GM08714 (cell line): Measurements from ENCODE around the gene COPE.

Experiments used
- H3K4me3 ChIP-seq: fragments of 200-500 bp; sonication (Bioruptor generic); 2 replicates; pipeline ENCODE4 v1.5.1; 2014; ENCODE audit warnings: mild to moderate bottlenecking, low read length, inconsistent platforms
- ZNF274 ChIP-seq: IDR thresholded peaks from 2 replicates; pipeline ENCODE4 v1.6.1; 2012; ENCODE audit warnings: mild to moderate bottlenecking, low read depth, low read length

COPE gene

GRCh38 chr19:18948075-18948975 lies 29.1 kb upstream of the COPE start:
- TF ChIP-seq ZNF274, result no peak
- H3K4me3 ChIP-seq, result no peak overlapping the region

DNA sequence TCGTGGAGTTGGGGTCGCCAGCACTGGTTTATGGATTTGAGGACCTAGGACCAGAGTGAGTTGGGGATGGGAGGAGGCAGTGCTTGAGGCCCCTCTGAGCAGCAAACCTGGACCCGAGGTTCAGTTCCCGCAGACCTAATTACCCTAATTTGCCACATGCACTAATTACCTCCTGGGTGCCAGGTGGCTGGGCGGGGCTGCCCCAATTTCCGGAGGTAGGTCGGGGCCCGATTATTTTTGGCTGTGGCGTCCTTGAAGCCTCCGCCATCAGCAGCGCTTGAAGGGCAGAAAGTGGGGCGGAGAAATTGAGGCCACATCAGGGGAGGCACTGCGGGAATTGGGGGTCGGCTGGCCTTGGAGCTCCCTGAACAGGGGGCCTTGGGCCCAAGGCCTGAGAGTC lies 27.7 kb upstream of the COPE start:
- no peak overlapping the region for H3K4me3 ChIP-seq
- TF ChIP-seq ZNF274, result no peak

GRCh38 chr19:18946335-18946734 lies 27.1 kb upstream of the COPE start:
- TF ChIP-seq ZNF274, result no peak
- H3K4me3 ChIP-seq, result no peak overlapping the region

DNA sequence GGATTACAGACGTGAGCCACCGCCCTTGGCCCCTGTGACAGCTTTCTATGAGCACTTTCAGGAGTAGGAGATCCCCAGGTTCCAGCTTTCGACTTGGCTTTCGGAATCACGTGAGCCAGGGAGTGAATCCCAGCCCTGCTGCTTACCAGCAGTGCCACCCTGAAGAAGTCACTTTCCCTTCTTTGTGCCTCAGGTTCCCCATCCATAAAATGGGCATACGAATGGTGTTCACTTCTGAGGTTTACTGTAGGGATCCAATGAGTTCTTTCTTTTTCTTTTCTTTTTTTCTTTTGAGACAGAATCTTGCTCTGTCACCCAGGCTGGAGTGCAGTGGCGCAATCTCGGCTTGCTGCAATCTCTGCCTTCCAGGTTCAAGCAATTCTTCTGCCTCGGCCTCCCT lies 26.1 kb upstream of the COPE start:
- no peak for TF ChIP-seq ZNF274
- no peak overlapping the region for H3K4me3 ChIP-seq

GRCh38 chr19:18943465-18943864 lies 24.3 kb upstream of the COPE start:
- TF ChIP-seq ZNF274, result no peak
- H3K4me3 ChIP-seq, result no peak overlapping the region

GRCh38 chr19:18942692-18943091 lies 23.5 kb upstream of the COPE start:
- H3K4me3 ChIP-seq, result no peak overlapping the region
- no peak for TF ChIP-seq ZNF274

DNA sequence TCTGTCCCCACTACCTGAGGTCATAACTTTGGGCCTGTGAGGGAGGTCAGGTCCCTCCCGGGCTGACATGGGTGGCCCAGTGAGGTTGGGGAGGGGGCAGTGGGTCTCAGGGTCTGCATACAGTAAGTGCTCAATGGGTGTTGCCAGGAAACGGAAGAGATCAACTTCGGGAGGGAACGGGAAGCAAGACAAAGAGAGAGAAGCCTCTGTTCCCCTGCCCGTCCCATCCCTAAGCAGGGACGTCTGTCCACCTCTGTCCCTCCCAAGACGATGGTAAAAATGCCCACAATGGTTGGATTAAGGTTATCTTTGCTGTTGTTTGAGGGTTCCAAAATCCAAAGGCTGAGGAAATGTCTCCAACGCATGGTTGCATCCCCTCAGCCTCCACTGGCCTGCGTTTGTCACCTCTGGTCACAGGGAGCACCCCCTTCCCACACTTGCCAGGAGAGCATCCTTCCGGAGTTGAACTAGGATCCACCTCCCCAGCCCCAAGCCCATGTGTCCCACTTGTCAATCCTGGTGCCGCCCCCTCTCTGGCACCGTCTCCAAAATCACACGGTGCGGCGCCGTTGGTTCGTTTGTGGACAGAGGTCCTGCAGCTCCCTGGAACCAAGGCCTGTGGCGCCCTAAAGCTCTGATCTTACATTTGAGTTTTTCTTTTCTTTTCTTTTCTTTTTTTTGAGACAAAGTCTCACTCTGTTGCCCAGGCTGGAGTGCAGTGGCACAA lies 22.6 kb upstream of the COPE start:
- no peak for TF ChIP-seq ZNF274
- no peak overlapping the region for H3K4me3 ChIP-seq

DNA sequence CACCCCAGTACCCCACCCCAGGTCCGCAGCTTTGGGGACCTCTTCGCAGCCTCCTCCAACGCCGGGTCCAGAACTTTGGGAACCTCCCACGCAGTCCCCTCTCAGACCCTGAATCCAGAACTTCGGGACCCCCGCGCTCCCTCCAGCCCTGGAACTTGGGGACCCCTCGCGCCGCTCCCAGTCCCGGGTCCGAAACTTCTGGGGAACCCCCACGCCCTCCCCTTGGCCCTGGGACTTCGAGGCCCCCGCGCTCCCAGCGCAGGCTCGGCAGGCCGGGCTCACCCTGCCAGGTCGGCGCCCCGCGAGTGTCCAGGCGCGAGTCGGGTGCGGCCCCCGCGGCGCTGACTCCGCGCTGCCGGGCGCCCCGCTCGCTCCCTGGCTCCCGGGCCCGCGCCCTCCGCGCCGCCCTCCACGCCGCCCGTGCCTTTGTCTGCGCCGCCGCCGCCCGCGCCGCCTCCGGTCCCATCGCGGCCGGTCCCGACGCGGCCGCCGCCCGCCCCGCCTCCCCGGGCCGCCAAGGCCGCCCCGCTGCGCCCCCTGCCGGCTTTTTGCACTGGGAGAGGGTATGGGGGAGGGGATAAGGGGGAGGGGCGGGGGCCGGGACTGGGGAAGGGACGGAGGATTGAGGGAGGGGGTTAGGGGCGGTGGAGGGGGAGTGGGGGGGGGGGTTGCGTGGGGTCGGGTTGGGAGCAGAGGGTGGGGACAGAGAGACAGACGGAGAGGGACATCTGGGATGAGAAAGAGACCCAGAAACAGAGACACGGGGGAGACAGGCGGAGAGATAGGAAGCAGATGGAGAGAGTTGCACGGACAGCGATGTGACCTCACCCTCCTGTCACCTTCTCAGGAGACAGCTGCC lies 21.8 kb upstream of the COPE start, which contains the start of gene HOMER3:
Gene HOMER3, minus strand, starts transcription at position 449 of the 859 bp plus-strand sequence. CDS start 2,235 bp downstream, outside the sequence.
- peak within 1 kb of the TSS; percentile 32 for H3K4me3 ChIP-seq
- no peak for TF ChIP-seq ZNF274

DNA sequence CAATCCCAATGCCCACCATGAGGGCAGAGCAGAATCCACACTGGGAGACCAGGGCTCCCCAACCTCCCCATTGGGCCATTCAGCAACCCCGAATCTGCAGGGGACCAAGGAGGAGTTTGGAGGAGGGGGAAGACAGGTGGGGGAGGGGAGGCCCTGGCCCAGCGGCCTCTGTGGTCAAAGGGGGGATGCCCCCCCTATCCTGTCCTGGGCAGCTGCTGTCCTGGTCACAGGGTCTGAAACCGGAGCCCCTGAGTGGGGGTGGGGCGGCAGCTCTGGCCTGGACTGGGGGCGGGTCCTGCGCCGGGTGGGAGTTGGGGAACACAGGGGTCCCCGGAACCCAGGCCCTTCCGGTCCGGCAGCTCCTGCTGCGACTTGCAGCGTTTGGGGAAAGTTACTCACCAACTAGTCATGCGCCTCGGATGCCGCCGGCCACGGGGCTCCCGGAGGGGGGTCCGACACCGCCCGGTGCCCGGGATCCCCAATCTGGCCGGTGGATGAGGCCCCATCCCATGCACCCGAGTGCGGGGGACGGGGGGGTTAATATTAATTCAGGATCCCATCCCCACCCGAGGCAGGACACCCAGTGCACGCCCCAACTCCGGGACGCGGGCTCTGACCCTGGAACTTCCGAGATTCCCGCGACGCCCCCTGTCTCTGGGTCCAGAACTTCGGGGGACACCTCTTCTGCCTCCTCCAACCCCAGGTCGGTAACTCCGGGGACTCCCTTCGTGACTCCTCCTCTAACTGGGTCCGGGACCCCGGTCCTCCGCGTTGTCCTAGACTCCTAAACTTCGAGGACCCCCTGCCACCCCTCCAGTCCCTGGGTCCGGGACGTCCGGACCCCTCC lies 21.0 kb upstream of the COPE start:
- TF ChIP-seq ZNF274, result no peak

GRCh38 chr19:18939163-18939562 lies 20.0 kb upstream of the COPE start:
- no peak for TF ChIP-seq ZNF274
- no peak overlapping the region for H3K4me3 ChIP-seq

More for the DNA sequence above, 21.0 kb upstream of the COPE start:
- peak overlapping the region; percentile 32; the same call in 1 of the 2 replicates for H3K4me3 ChIP-seq

DNA sequence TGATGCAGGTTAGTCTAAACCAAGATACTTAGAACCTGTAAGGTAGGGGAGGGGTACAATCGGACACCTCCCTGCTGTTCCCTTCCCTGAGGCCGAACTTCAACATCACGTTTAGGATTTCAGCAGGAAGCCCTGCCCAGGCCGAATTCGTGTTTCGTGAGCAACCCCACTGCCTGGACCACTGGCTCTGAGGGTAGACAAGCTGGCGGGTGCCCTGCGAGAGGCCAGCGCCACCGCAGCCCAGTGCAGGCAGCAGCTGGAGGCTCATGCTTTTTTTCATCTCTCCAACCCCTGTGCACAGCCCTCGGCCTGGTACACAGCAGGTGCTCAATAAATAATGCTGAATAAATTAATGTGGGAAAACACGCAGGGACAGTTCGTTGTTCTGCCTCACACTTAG lies 14.1 kb upstream of the COPE start:
- TF ChIP-seq ZNF274, result no peak
- no peak overlapping the region for H3K4me3 ChIP-seq

DNA sequence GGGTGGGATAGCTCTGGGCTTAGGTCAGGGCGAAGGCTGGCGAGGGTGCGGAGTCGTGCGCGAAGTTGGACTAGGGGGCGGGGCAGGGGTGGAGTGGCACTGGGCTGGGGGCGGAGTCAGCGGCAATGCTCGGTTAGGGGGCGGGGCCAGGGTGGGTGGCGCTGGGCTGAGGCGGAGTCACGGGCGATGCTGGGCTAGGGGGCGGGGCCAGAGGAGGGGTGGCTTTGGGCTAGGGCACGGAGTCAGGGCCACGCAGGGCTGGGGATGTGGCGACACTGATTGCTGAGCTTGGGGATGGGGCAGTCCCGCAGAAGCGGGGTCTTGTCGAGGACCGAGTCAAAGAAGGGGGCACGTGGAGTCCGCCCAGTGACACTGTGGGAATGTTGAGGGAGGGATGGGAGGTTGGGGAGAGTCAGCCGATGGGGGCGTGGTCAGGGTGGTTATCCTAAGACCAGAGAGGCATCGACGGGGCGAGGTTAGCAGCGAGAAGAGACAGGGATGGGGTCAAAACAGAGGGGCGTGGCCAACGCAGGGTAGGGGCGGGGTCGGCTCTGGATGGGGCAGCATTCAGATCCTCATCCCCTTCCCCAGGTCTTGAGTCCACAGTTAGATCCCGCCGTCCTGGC lies 13.1 kb upstream of the COPE start:
- TF ChIP-seq ZNF274, result no peak
- peak overlapping the region; percentile 32; the same call in 1 of the 2 replicates for H3K4me3 ChIP-seq
